ENCODE measurements around the gene PSMG3. TPM values are rescaled to one million over a fixed set of nuclear protein-coding genes. Genes with fewer than 3 reads are reported as not detected.

The PSMG3 gene
- total RNA-seq, 4 donors from 2014 or later: 25.4 to 46.4 (median 32.2) TPM

- Histone ChIP-seq H3K27ac (peak overlapping the region; percentile 93 to 99 (median 94)), H3K4me1 (peaks cover 26 to 42% of the 10 kb centered on the region in 2 donors), H3K9me3 (no peaks in the 10 kb centered on the region), H3K27me3 (no peaks in the 10 kb centered on the region), H3K4me3 (peak overlapping the region in 1 of 4 donors; percentile 11), H3K36me3 (no peaks in the 10 kb centered on the region)
- ATAC-seq: peak; percentile 22 to 41
- intact Hi-C loops (cut with DNase I; ENCODE audit: low total_unique reads) (no loop called here), in situ Hi-C loops (cut with MboI; ENCODE audit: low sequenced_read_pairs in 4 of 4) (loop anchor here in 1 of 4 donors (5.0 kb wide), 1 partner anchor 56 kb away; no protein-coding TSS in a partner anchor)
- DNase-seq: peak; percentile 36 to 59
- TF ChIP-seq CTCF (IDR thresholded peaks at IDR 0.05 in 4 of 5, conservative IDR thresholded peaks at IDR 0.05 in 1 of 5) (no peak), POLR2A (IDR thresholded peaks at IDR 0.05) (no peak)
Measured at GRCh38 chr7:1567896-1568510, 1.8 kb downstream of the PSMG3 start.

- H3K36me3 ChIP-seq: no peaks in the 10 kb centered on the region
- H3K27ac ChIP-seq: peak overlapping the region; percentile 93 to 99 (median 94)
- in situ Hi-C loops (cut with MboI; ENCODE audit: low sequenced_read_pairs in 4 of 4) (loop anchor here in 1 of 4 donors (5.0 kb wide), 1 partner anchor 55 kb away; no protein-coding TSS in a partner anchor), intact Hi-C loops (cut with DNase I; ENCODE audit: low total_unique reads) (no loop called here)
- TF ChIP-seq POLR2A (IDR thresholded peaks at IDR 0.05) (no peak), CTCF (IDR thresholded peaks at IDR 0.05 in 4 of 5, conservative IDR thresholded peaks at IDR 0.05 in 1 of 5) (no peak)
- no peak overlapping the region for H3K4me3 ChIP-seq
- no peaks in the 10 kb centered on the region for H3K9me3 ChIP-seq
- peaks cover 26 to 42% of the 10 kb centered on the region in 2 donors for H3K4me1 ChIP-seq
- ATAC-seq: peak; percentile 42 to 45
- peak in 1 of 2 donors; percentile 68 for DNase-seq
- H3K27me3 ChIP-seq: no peaks in the 10 kb centered on the region
Measured at GRCh38 chr7:1567049-1567771, 2.6 kb downstream of the PSMG3 start.

GRCh38 chr7:1566687-1567048 lies 3.2 kb downstream of the PSMG3 start:
- Histone ChIP-seq H3K4me1 (peaks cover 26 to 40% of the 10 kb centered on the region in 2 donors), H3K27me3 (no peaks in the 10 kb centered on the region), H3K4me3 (no peak overlapping the region), H3K27ac (peak overlapping the region; percentile 93 to 99 (median 94)), H3K36me3 (no peaks in the 10 kb centered on the region), H3K9me3 (no peaks in the 10 kb centered on the region)
- ATAC-seq: no peak
- intact Hi-C loops (cut with DNase I; ENCODE audit: low total_unique reads) (no loop called here), in situ Hi-C loops (cut with MboI; ENCODE audit: low sequenced_read_pairs in 4 of 4) (loop anchor here in 1 of 4 donors (5.0 kb wide), 1 partner anchor 54 kb away; no protein-coding TSS in a partner anchor)
- DNase-seq: no peak
- TF ChIP-seq CTCF (IDR thresholded peaks at IDR 0.05 in 4 of 5, conservative IDR thresholded peaks at IDR 0.05 in 1 of 5): no peak
- no peak for TF ChIP-seq POLR2A (IDR thresholded peaks at IDR 0.05)

- H3K27ac ChIP-seq: no peak overlapping the region
- H3K4me3 ChIP-seq: no peak overlapping the region
- ATAC-seq: no peak
- in situ Hi-C loops (cut with MboI; ENCODE audit: low sequenced_read_pairs in 4 of 4): loop anchor here in 1 of 4 donors (5.0 kb wide), 1 partner anchor 52 kb away; no protein-coding TSS in a partner anchor
- no peak for DNase-seq
- no peaks in the 10 kb centered on the region for H3K27me3 ChIP-seq
- no peak for TF ChIP-seq CTCF (IDR thresholded peaks at IDR 0.05 in 4 of 5, conservative IDR thresholded peaks at IDR 0.05 in 1 of 5)
- TF ChIP-seq POLR2A (IDR thresholded peaks at IDR 0.05): no peak
- H3K9me3 ChIP-seq: no peaks in the 10 kb centered on the region
- H3K36me3 ChIP-seq: no peaks in the 10 kb centered on the region
- intact Hi-C loops (cut with DNase I; ENCODE audit: low total_unique reads): no loop called here
- peaks cover 17 to 26% of the 10 kb centered on the region in 2 donors for H3K4me1 ChIP-seq
Measured at GRCh38 chr7:1564603-1565022, 5.2 kb downstream of the PSMG3 start.

All from gastrocnemius medialis (tissue), 4 donors.